ENCODE results near the gene DMRT3.

Gene DMRT3

GRCh38 chr9:1002678-1003077 lies 26.2 kb downstream of the DMRT3 start:
- Mint-ChIP-seq H3K9me3 (no peaks in the 10 kb centered on the region), H3K36me3 (ENCODE audit: low read depth) (no peaks in the 10 kb centered on the region), H3K4me1 (ENCODE audit: low read depth) (peaks cover 10% of the 10 kb centered on the region), H3K4me3 (no peak overlapping the region), H3K27me3 (peaks cover 4% of the 10 kb centered on the region), H3K27ac (no peak overlapping the region)
- intact Hi-C loops (cut with micrococcal nuclease): loop anchor here (10.0 kb wide), 1 partner anchor 558 kb away; no protein-coding TSS in a partner anchor

- no peak overlapping the region for H3K27ac Mint-ChIP-seq
- intact Hi-C loops (cut with micrococcal nuclease): loop anchor here (1.0 to 10.0 kb wide), 2 partner anchors 112 to 560 kb away; no protein-coding TSS in a partner anchor
- no peak overlapping the region for H3K4me3 Mint-ChIP-seq
- H3K27me3 Mint-ChIP-seq: peaks cover 2% of the 10 kb centered on the region
- no peaks in the 10 kb centered on the region for H3K36me3 Mint-ChIP-seq (ENCODE audit: low read depth)
- H3K4me1 Mint-ChIP-seq (ENCODE audit: low read depth): peaks cover 14% of the 10 kb centered on the region
- H3K9me3 Mint-ChIP-seq: no peaks in the 10 kb centered on the region
Observed at GRCh38 chr9:1005043-1005667, 28.7 kb downstream of the DMRT3 start.

GRCh38 chr9:1007312-1007711 lies 30.9 kb downstream of the DMRT3 start:
- Mint-ChIP-seq H3K27ac (no peak overlapping the region), H3K36me3 (ENCODE audit: low read depth) (no peaks in the 10 kb centered on the region), H3K4me1 (ENCODE audit: low read depth) (peaks cover 10% of the 10 kb centered on the region), H3K4me3 (no peak overlapping the region), H3K27me3 (peaks cover 2% of the 10 kb centered on the region), H3K9me3 (no peaks in the 10 kb centered on the region)
- intact Hi-C loops (cut with micrococcal nuclease): loop anchor here (10.0 kb wide), 1 partner anchor 563 kb away; no protein-coding TSS in a partner anchor

GRCh38 chr9:1008216-1008615 lies 31.8 kb downstream of the DMRT3 start:
- no peaks in the 10 kb centered on the region for H3K36me3 Mint-ChIP-seq (ENCODE audit: low read depth)
- H3K4me3 Mint-ChIP-seq: no peak overlapping the region
- intact Hi-C loops (cut with micrococcal nuclease): loop anchor here (2.0 to 10.0 kb wide), 2 partner anchors 395 to 563 kb away; no protein-coding TSS in a partner anchor
- H3K27ac Mint-ChIP-seq: no peak overlapping the region
- peaks cover 2% of the 10 kb centered on the region for H3K27me3 Mint-ChIP-seq
- H3K4me1 Mint-ChIP-seq (ENCODE audit: low read depth): peaks cover 17% of the 10 kb centered on the region
- no peaks in the 10 kb centered on the region for H3K9me3 Mint-ChIP-seq

- Mint-ChIP-seq H3K4me3 (no peak overlapping the region), H3K27ac (no peak overlapping the region), H3K36me3 (ENCODE audit: low read depth) (no peaks in the 10 kb centered on the region), H3K4me1 (ENCODE audit: low read depth) (peaks cover 19% of the 10 kb centered on the region), H3K27me3 (peaks cover 2% of the 10 kb centered on the region), H3K9me3 (no peaks in the 10 kb centered on the region)
- intact Hi-C loops (cut with micrococcal nuclease): loop anchor here (1.0 to 10.0 kb wide), 3 partner anchors 115 to 564 kb away; no protein-coding TSS in a partner anchor
Observed at GRCh38 chr9:1009101-1009707, 32.7 kb downstream of the DMRT3 start.

- H3K4me1 Mint-ChIP-seq (ENCODE audit: low read depth): peaks cover 18% of the 10 kb centered on the region
- peaks cover 6% of the 10 kb centered on the region for H3K27me3 Mint-ChIP-seq
- no peak overlapping the region for H3K4me3 Mint-ChIP-seq
- no peak overlapping the region for H3K27ac Mint-ChIP-seq
- no peaks in the 10 kb centered on the region for H3K36me3 Mint-ChIP-seq (ENCODE audit: low read depth)
- intact Hi-C loops (cut with micrococcal nuclease): no loop called here
- H3K9me3 Mint-ChIP-seq: no peaks in the 10 kb centered on the region
Observed at GRCh38 chr9:1013021-1013420, 36.6 kb downstream of the DMRT3 start.

- H3K36me3 Mint-ChIP-seq (ENCODE audit: low read depth): no peaks in the 10 kb centered on the region
- intact Hi-C loops (cut with micrococcal nuclease): no loop called here
- no peak overlapping the region for H3K27ac Mint-ChIP-seq
- peaks cover 17% of the 10 kb centered on the region for H3K27me3 Mint-ChIP-seq
- H3K4me3 Mint-ChIP-seq: no peak overlapping the region
- no peaks in the 10 kb centered on the region for H3K9me3 Mint-ChIP-seq
- H3K4me1 Mint-ChIP-seq (ENCODE audit: low read depth): peaks cover 14% of the 10 kb centered on the region
Observed at GRCh38 chr9:1014225-1014624, 37.8 kb downstream of the DMRT3 start.

- peaks cover 17% of the 10 kb centered on the region for H3K27me3 Mint-ChIP-seq
Observed at GRCh38 chr9:1014640-1015039, 38.2 kb downstream of the DMRT3 start.

GRCh38 chr9:1018121-1018520 lies 41.7 kb downstream of the DMRT3 start:
- H3K36me3 Mint-ChIP-seq (ENCODE audit: low read depth): no peaks in the 10 kb centered on the region
- no peaks in the 10 kb centered on the region for H3K9me3 Mint-ChIP-seq
- no peak overlapping the region for H3K4me3 Mint-ChIP-seq
- H3K27ac Mint-ChIP-seq: no peak overlapping the region
- H3K4me1 Mint-ChIP-seq (ENCODE audit: low read depth): peaks cover 8% of the 10 kb centered on the region
- intact Hi-C loops (cut with micrococcal nuclease): no loop called here
- peaks cover 32% of the 10 kb centered on the region for H3K27me3 Mint-ChIP-seq

More at GRCh38 chr9:1014640-1015039, 38.2 kb downstream of the DMRT3 start:
- Mint-ChIP-seq H3K36me3 (ENCODE audit: low read depth) (no peaks in the 10 kb centered on the region), H3K4me1 (ENCODE audit: low read depth) (peaks cover 14% of the 10 kb centered on the region), H3K9me3 (no peaks in the 10 kb centered on the region), H3K27ac (no peak overlapping the region), H3K4me3 (no peak overlapping the region)
- intact Hi-C loops (cut with micrococcal nuclease): no loop called here

- intact Hi-C loops (cut with micrococcal nuclease): no loop called here
Observed at GRCh38 chr9:1024112-1024511, 47.7 kb downstream of the DMRT3 start.

GRCh38 chr9:1025131-1025530 lies 48.7 kb downstream of the DMRT3 start:
- Mint-ChIP-seq H3K4me1 (ENCODE audit: low read depth) (no peaks in the 10 kb centered on the region), H3K27me3 (peaks cover 45% of the 10 kb centered on the region), H3K9me3 (no peaks in the 10 kb centered on the region), H3K27ac (no peak overlapping the region), H3K36me3 (ENCODE audit: low read depth) (no peaks in the 10 kb centered on the region), H3K4me3 (no peak overlapping the region)
- intact Hi-C loops (cut with micrococcal nuclease): no loop called here

More at GRCh38 chr9:1024112-1024511, 47.7 kb downstream of the DMRT3 start:
- no peak overlapping the region for H3K27ac Mint-ChIP-seq
- no peaks in the 10 kb centered on the region for H3K36me3 Mint-ChIP-seq (ENCODE audit: low read depth)
- H3K4me3 Mint-ChIP-seq: no peak overlapping the region
- peaks cover 49% of the 10 kb centered on the region for H3K27me3 Mint-ChIP-seq
- no peaks in the 10 kb centered on the region for H3K4me1 Mint-ChIP-seq (ENCODE audit: low read depth)
- H3K9me3 Mint-ChIP-seq: no peaks in the 10 kb centered on the region

GRCh38 chr9:1026219-1026618 lies 49.8 kb downstream of the DMRT3 start:
- Mint-ChIP-seq H3K4me3 (no peak overlapping the region), H3K4me1 (ENCODE audit: low read depth) (no peaks in the 10 kb centered on the region), H3K27me3 (peaks cover 43% of the 10 kb centered on the region), H3K9me3 (no peaks in the 10 kb centered on the region), H3K36me3 (ENCODE audit: low read depth) (no peaks in the 10 kb centered on the region), H3K27ac (no peak overlapping the region)
- intact Hi-C loops (cut with micrococcal nuclease): no loop called here

- Mint-ChIP-seq H3K27ac (no peak overlapping the region), H3K4me3 (no peak overlapping the region), H3K27me3 (peaks cover 45% of the 10 kb centered on the region), H3K4me1 (ENCODE audit: low read depth) (no peaks in the 10 kb centered on the region), H3K9me3 (no peaks in the 10 kb centered on the region), H3K36me3 (ENCODE audit: low read depth) (no peaks in the 10 kb centered on the region)
- intact Hi-C loops (cut with micrococcal nuclease): no loop called here
Observed at GRCh38 chr9:1028501-1029190, 52.2 kb downstream of the DMRT3 start.

- Mint-ChIP-seq H3K4me3 (no peak overlapping the region), H3K9me3 (no peaks in the 10 kb centered on the region), H3K4me1 (ENCODE audit: low read depth) (no peaks in the 10 kb centered on the region), H3K27me3 (peaks cover 38% of the 10 kb centered on the region), H3K27ac (no peak overlapping the region), H3K36me3 (ENCODE audit: low read depth) (no peaks in the 10 kb centered on the region)
- intact Hi-C loops (cut with micrococcal nuclease): no loop called here
Observed at GRCh38 chr9:1031951-1032601, 55.6 kb downstream of the DMRT3 start.

Data from dendritic cell treated with granulocyte-macrophage colony-stimulating factor and Interleukin-4, amounts not matched to agents 40 ng/mL and 50 ng/mL, for 4 days (primary cell).